ENCODE data around the gene LDLRAD2. TPM values are rescaled to one million over a fixed set of nuclear protein-coding genes. Genes with fewer than 3 reads are reported as not detected.

Gene LDLRAD2, protein sequence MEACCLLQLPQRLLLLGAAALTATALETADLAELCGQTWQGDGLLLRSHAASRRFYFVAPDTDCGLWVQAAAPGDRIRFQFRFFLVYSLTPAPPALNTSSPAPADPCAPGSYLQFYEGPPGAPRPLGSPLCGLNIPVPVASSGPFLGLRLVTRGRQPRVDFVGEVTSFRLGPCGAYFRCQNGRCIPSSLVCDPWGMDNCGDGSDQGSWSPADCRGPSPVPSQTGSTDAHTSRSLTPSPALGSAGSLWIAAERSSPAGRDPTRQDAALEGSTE
- total RNA-seq, result not detected in 2 replicates

DNA sequence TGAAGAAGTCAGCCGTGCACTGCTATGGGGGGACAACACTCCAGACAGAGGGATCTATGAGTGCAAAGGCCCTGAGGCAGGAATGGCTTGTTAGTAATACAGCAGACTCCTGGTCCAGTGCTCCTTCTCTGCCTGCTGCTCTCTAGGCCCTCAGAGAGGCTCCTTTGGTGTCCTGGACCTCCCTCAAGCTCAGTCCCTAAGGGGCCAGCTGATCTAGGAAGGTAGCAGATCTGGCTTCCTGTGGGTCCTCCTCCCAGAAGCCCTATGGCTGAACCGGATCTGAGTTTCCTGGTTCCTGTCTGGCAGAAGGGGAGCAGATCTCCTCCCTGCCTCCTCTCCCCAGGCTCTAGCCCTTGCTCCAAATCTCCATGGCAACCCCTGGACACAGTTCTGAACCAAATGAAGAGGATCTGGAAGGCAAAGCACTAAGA, at the start of gene LDLRAD2:
LDLRAD2 (plus strand) TSS at position 391 of the 431 bp plus-strand sequence. CDS start 187 bp downstream, outside the sequence.
- Histone ChIP-seq H3K27me3 (ENCODE audit: insufficient read depth, low read length) (no peaks in the 10 kb centered on the region), H2AFZ (ENCODE audit: low read length) (no peak within 1 kb of the TSS), H4K20me1 (ENCODE audit: insufficient read depth, low read length) (no peaks in the 10 kb centered on the region), H3K27ac (ENCODE audit: low read depth, low read length) (no peak within 1 kb of the TSS), H3K4me3 (ENCODE audit: insufficient read depth, low read length) (no peak within 1 kb of the TSS), H3K36me3 (ENCODE audit: insufficient read depth, low read length) (no peaks in the 10 kb centered on the region), H3K4me2 (ENCODE audit: insufficient read depth, low read length) (no peak within 1 kb of the TSS), H3K79me2 (ENCODE audit: insufficient read depth, low read length) (no peaks in the 10 kb centered on the region), H3K9me3 (ENCODE audit: low read depth, low read length) (no peaks in the 10 kb centered on the region), H3K4me1 (ENCODE audit: insufficient read depth, low read length) (peaks cover 7% of the 10 kb centered on the region)
- TF ChIP-seq, protein P1, sequence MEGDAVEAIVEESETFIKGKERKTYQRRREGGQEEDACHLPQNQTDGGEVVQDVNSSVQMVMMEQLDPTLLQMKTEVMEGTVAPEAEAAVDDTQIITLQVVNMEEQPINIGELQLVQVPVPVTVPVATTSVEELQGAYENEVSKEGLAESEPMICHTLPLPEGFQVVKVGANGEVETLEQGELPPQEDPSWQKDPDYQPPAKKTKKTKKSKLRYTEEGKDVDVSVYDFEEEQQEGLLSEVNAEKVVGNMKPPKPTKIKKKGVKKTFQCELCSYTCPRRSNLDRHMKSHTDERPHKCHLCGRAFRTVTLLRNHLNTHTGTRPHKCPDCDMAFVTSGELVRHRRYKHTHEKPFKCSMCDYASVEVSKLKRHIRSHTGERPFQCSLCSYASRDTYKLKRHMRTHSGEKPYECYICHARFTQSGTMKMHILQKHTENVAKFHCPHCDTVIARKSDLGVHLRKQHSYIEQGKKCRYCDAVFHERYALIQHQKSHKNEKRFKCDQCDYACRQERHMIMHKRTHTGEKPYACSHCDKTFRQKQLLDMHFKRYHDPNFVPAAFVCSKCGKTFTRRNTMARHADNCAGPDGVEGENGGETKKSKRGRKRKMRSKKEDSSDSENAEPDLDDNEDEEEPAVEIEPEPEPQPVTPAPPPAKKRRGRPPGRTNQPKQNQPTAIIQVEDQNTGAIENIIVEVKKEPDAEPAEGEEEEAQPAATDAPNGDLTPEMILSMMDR (IDR thresholded peaks at IDR 0.05; ENCODE audit: extremely low read depth, low read depth, low read length), result no peak
- DNase-seq (ENCODE audit: insufficient read length, low spot score, missing footprints), result peak; percentile 75

DNA sequence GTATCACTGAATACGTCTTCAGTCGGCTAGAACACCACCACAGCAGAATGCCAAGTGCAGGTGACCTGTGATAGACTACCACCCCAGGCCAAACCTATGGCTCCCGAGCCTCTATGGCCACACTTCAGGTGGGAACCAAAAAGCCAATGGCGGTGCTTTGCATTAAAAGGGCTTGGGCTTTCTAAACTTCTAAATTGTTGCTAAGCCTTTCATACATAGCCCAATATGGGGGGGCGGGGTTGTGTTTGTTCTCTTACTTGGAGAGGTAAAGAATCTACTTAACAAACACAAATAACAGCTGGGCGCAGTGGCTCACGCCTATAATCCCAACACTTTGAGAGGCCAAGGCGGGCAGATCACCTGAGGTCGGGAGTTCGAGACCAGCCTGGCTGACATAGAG, 48.8 kb upstream of the LDLRAD2 start:
- no peak overlapping the region for H3K4me3 ChIP-seq (ENCODE audit: insufficient read depth, low read length)
- no peak overlapping the region for H3K4me2 ChIP-seq (ENCODE audit: insufficient read depth, low read length)
- peaks cover 47% of the 10 kb centered on the region for H4K20me1 ChIP-seq (ENCODE audit: insufficient read depth, low read length)
- H3K9me3 ChIP-seq (ENCODE audit: low read depth, low read length), result no peaks in the 10 kb centered on the region
- H3K4me1 ChIP-seq (ENCODE audit: insufficient read depth, low read length), result peaks cover 28% of the 10 kb centered on the region
- H2AFZ ChIP-seq (ENCODE audit: low read length), result no peak overlapping the region
- TF ChIP-seq, protein P1 (IDR thresholded peaks at IDR 0.05; ENCODE audit: extremely low read depth, low read depth, low read length), result no peak
- no peak for DNase-seq (ENCODE audit: insufficient read length, low spot score, missing footprints)
- peaks cover 89% of the 10 kb centered on the region for H3K79me2 ChIP-seq (ENCODE audit: insufficient read depth, low read length)
- no peaks in the 10 kb centered on the region for H3K36me3 ChIP-seq (ENCODE audit: insufficient read depth, low read length)
- H3K27ac ChIP-seq (ENCODE audit: low read depth, low read length), result no peak overlapping the region
- no peaks in the 10 kb centered on the region for H3K27me3 ChIP-seq (ENCODE audit: insufficient read depth, low read length)

DNA sequence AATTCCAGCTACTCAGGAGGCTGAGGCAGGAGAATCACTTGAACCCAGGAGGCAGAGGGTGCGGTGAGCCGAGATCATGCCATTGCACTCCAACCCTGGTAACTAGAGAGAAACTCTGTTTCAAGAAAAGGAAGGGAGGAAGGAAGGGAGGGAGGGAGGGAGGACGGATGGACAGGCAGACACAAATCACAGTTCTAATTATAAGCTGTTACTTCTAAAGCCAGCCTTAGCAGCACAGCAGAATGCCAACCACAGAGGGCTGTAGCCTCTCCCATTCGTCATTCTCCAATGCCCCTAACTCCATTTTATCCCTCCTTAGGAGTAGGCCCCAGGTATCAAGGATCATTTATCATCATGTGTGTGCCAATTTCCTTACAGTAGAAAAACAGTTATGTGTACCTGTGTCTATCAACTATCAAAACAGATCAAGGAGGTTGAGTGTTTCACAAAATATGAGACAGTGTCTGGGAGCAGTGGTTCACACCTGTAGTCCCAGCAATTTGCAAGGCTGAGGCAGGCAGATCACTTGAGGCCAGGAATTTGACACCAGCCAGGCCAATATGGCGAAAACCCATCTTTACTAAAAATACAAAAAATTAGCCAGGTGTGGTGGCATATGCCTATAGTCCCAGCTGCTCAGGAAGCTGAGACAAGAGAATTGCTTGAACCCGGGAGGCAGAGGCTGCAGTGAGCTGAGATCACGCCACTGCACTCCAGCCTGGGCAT, 48.2 kb upstream of the LDLRAD2 start:
- peaks cover 45% of the 10 kb centered on the region for H4K20me1 ChIP-seq (ENCODE audit: insufficient read depth, low read length)
- DNase-seq (ENCODE audit: insufficient read length, low spot score, missing footprints), result no peak
- peaks cover 28% of the 10 kb centered on the region for H3K4me1 ChIP-seq (ENCODE audit: insufficient read depth, low read length)
- no peak overlapping the region for H3K4me2 ChIP-seq (ENCODE audit: insufficient read depth, low read length)
- H3K27me3 ChIP-seq (ENCODE audit: insufficient read depth, low read length), result no peaks in the 10 kb centered on the region
- H3K9me3 ChIP-seq (ENCODE audit: low read depth, low read length), result no peaks in the 10 kb centered on the region
- H3K27ac ChIP-seq (ENCODE audit: low read depth, low read length), result no peak overlapping the region
- TF ChIP-seq, protein P1 (IDR thresholded peaks at IDR 0.05; ENCODE audit: extremely low read depth, low read depth, low read length), result no peak
- H3K4me3 ChIP-seq (ENCODE audit: insufficient read depth, low read length), result no peak overlapping the region
- H3K79me2 ChIP-seq (ENCODE audit: insufficient read depth, low read length), result peaks cover 89% of the 10 kb centered on the region
- H2AFZ ChIP-seq (ENCODE audit: low read length), result no peak overlapping the region
- H3K36me3 ChIP-seq (ENCODE audit: insufficient read depth, low read length), result no peaks in the 10 kb centered on the region
